GM19238 (cell line): ENCODE measurements around the gene SMG9.

Experiments used
- DNase-seq: peaks from one replicate; pipeline ENCODE4 v3.0.0; 2011; ENCODE audit warnings: low spot score; ENCODE audit not compliant: insufficient read length

Gene SMG9

DNA sequence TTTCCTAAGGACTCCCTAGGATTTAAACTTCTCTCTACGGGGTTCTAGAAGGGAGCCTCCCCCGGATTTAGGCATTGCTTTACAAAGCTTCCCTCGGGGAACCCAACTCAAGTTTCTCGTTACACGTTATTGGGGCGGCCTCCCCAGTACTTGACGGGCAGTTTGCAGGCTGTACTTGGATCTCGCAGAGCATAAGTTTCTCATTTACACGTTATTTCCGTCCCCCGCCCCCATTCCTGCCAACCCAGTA lies 584 bp downstream of the SMG9 start:
- no peak for DNase-seq

DNA sequence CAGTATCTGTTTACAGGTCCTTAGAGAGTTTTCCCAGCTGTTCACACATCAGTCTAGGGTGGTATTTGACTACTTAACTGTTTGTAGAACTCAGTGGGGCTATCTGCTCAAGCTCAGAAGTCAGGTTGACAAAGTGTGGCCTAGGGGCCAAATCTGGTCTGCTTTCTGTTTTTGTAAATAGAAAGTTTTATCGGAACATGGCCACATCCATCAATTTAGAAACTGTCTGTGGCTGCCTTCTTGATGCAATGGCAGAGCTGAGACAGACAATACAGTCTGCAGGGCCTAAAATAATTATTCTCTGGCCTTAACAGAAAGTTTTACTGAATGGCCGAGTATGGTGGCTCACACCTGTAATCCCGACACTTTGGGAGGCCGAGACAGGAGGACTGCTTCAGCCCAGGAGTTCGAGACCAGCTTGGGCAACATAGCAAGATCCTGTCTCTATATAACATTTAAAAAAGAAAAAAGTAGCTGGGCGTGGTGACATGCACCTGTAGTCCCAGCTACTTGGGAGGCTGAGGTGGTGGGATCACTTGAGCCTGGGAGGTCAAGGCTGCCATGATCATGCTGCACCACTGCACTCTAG lies 2.4 kb downstream of the SMG9 start:
- no peak for DNase-seq

DNA sequence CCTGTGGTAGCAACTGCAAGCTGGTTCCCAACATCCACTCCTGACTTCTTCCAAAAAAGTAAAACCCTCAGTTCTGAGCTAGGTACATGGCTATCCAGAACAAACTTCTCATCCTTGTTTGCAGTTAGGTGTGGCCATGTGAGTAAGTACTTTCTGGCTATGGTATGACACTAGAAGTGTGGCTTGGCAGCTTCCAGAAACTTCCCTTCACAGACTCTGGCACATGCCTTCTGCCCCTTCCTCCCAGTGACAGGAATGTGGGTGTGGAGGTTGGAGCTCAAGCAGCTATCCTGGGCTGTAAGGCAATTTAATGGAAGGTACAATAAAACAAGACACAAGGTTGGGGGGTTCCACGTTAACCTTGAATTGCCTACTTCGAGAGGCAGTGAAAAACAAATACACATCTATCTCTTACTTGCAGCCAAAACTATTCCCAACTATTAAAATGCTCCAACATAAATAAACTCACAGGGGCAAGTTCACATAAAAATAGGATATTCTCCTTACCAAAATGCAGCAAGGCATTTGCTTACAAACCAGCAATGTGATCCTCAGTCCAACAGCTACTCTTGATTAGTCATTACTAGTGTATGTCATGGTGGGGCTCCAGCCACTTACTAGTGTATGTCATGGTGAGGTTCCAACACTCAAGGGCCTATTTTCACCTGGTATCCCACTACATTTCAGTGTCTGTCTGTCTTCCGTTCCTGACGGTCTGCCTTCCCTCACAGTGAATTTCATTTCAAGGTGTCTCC lies 3.1 kb downstream of the SMG9 start:
- no peak for DNase-seq

DNA sequence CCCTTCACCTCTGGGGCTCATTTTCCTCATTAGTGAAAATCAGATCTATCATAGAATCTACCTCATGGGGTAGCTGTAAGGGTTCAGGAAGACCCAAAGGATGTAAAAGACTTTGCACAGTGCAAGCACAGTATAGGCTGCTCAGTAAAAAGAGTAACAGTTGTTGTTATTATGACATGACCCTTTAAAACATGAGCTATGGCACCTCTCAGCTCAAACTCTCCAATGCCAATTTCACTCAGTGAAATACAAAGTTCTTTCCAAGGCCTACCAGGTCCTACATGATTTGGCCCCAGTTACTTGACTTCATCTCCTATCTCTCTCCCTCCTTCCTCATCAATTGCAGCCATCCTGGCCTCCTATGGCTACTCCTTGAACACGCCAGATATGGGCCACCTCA lies 4.9 kb downstream of the SMG9 start:
- no peak for DNase-seq

DNA sequence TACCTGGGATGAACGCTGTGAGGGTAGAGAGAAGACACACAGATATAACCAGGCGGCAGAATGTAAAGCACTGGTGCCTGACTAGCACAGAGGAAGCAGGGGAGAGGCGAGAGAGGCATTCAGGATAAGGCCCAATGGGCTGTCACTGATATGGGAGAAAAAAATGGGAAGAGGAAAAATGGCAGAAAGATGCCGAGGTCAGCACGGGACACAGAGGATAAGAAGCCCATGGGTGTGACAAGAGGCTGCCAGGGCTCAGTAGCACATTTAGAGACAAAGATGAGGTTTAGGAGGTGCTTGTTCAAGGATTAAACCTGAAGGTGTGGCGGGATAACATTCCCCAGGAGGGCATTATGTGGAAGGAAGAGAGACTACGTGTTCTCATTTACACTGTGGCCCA lies 5.6 kb downstream of the SMG9 start:
- DNase-seq, result no peak

GRCh38 chr19:43748685-43749084 lies 6.1 kb downstream of the SMG9 start:
- DNase-seq, result no peak

GRCh38 chr19:43748205-43748594 lies 6.6 kb downstream of the SMG9 start:
- no peak for DNase-seq

- no peak for DNase-seq
Measured at GRCh38 chr19:43747557-43748204, 7.1 kb downstream of the SMG9 start.

DNA sequence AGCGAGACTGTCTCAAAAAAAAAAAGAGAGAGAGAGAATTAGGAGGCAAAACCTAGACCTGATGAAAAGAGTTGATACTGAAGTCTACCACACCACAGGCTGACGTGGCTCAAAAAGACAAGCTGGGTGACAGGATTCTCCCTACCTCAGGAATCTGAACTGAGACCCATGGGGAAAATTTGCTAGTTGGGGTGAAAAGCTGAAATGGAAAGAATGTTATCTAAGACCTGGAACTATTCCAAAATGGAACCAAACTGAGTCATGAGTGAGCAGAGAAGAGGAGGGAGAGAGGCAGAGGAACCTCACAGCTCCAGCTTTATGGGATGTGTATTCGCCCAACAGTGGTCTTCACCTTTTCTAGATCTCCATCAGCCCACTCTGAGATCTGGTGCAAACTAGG lies 11.7 kb downstream of the SMG9 start:
- DNase-seq, result no peak

GRCh38 chr19:43741075-43741825 lies 13.5 kb downstream of the SMG9 start:
- no peak for DNase-seq

DNA sequence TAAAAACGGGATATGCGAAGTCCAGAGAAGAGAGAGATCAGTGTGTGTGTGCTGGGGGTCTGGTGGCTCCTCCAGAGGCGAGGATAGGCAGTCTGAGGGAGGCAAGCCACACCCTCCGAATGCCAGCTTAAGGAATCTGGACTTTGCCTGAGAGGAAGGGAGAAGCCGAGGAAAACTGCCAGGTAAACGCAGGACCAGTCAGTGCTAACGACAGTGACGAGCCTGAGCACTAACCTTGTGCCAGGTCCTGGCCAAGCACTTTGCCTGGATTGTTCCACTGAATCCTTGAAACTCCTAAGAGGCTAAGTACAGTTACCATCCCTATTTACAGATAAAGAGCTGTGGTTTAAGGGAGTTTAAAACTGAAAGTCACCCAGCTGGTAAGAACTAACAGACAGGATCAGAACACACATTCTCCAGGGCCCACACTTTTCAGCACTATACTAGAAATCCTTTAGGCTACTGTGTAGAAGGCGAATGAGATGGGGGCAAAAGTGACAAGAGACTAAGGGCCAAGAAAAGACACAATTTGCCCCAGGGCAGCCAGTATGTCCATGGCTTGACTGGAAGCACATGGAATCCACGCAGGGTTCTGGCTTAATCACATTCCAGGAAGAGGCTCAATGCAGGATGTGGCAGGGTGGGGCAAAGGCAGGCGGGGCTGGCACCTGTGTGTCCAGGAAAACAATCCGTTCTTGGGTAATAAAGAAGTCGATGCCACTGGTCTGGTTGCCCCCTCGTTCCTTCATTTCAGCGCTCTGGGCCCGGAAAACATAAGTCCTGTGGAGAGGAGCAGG lies 15.1 kb downstream of the SMG9 start:
- no peak for DNase-seq

GRCh38 chr19:43738780-43739211 lies 16.0 kb downstream of the SMG9 start:
- DNase-seq, result no peak

- no peak for DNase-seq
Measured at GRCh38 chr19:43735957-43736356, 18.8 kb downstream of the SMG9 start.

GRCh38 chr19:43735013-43735412 lies 19.7 kb downstream of the SMG9 start:
- no peak for DNase-seq

- DNase-seq, result no peak
Measured at GRCh38 chr19:43731846-43732245, 22.9 kb downstream of the SMG9 start.

DNA sequence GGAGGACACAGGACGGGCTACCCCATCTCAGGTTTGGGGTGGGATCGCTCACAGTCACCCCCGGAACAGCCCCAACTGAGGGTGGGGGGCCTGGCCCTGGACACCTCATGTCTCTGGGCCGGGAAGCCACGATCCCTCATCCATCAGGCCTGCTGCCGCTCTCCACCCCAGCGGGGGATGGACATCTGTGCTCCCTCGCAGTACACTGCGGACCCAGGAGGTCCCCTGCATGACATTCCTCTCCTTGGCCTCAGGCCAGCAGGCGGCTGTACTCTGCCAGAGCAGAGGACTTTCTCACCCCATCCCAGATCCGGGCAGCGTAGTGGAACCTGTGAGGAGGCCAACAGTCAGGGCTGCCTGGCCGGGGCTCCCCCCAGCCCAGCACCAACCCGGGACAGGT lies 23.4 kb downstream of the SMG9 start:
- no peak for DNase-seq

DNA sequence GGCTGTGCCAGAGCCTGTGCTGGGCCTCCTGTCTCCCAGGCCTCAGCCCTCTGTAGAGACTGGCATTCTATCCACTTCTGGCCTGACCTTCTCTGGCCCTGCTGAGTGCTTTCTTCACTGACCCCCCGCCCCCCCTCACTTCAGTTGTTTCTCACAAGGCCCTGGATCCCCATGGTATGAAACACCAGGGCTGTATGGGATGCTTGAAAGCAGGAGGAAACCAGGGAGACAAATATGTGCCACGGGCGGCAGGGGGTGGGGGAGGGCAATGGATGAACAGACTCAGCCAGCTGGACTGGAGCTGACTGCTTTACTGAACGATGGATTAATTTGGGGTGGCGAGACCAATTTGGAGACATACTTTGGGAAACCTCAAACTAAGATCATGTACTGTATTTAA lies 24.8 kb downstream of the SMG9 start:
- DNase-seq, result no peak

- DNase-seq, result no peak
Measured at GRCh38 chr19:43727593-43727853, 27.2 kb downstream of the SMG9 start.

- no peak for DNase-seq
Measured at GRCh38 chr19:43726736-43727592, 27.8 kb downstream of the SMG9 start.

- DNase-seq, result peak; percentile 49
Measured at GRCh38 chr19:43725468-43725867, 29.3 kb downstream of the SMG9 start.

- no peak for DNase-seq
Measured at GRCh38 chr19:43724896-43725295, 29.9 kb downstream of the SMG9 start.
